ENCODE measurements around the gene MYH6. TPM values are rescaled to one million over a fixed set of nuclear protein-coding genes. Genes with fewer than 3 reads are reported as not detected.
"Not testable (repeated sequence)": the region's sequence is repeated elsewhere in the genome, so short reads cannot be mapped to it uniquely, and the experiment has no call there.

The MYH6 gene
- polyA plus RNA-seq, 1 donor from 2014 or later = not detected

- Mint-ChIP-seq H3K27ac (no peak overlapping the region), H3K4me3 (no peak overlapping the region), H3K27me3 (peaks cover 11% of the 10 kb centered on the region), H3K36me3 (peaks cover 5% of the 10 kb centered on the region), H3K9me3 (no peaks in the 10 kb centered on the region), H3K4me1 (peaks cover 0 to 4% (median 0%) of the 10 kb centered on the region in 3 donors)
These were observed 20.8 kb upstream of the MYH6 start for GRCh38 chr14:23428686-23429495.

DNA sequence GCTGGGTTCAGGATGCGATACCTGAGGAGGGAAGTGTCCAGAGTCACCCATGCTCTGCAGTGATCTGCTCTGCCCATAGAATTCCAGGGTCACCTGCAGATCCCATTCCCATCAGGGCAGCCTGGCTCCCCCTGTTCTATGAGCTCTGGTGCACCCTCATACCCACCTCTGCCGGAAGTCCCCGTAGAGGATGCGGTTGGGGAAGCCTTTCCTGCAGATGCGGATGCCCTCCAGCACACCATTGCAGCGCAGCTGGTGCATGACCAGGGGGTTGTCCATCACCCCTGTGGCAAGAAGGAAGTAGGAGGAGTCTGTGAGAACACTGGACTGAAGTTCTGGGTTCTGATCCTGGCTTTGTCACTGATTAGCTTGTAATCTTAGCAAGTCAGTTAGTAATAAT lies 17.7 kb upstream of the MYH6 start:
- not testable (repeated sequence) for H3K27me3 Mint-ChIP-seq

DNA sequence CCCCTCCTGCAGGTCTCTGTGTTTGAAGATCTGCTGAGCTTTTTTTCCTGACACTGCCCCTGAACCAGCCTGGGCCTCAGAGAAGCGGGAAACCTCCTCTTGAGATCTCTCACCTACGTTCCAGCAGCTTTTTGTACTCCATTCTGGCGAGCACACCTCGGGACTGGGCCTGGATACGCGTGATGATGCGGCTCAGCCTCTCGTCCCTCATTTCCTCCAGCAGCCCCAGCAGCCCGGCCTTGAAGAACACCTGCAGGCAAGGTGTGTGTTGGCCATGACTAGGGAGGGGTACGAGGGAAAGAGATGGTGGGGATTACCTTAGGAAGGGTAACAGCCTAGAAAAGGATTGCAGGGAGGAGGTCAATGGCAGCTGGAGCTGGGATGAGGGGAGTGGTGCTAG lies 17.1 kb upstream of the MYH6 start:
- H3K4me3 Mint-ChIP-seq = no peak overlapping the region
- H3K4me1 Mint-ChIP-seq = peaks cover 0 to 3% (median 0%) of the 10 kb centered on the region in 3 donors
- no peaks in the 10 kb centered on the region for H3K36me3 Mint-ChIP-seq
- H3K27ac Mint-ChIP-seq = no peak overlapping the region
- H3K9me3 Mint-ChIP-seq = no peaks in the 10 kb centered on the region
- peaks cover 6% of the 10 kb centered on the region for H3K27me3 Mint-ChIP-seq

More for the DNA sequence above, 17.7 kb upstream of the MYH6 start:
- H3K9me3 Mint-ChIP-seq, H3K36me3 Mint-ChIP-seq, H3K27ac Mint-ChIP-seq, H3K4me1 Mint-ChIP-seq: not testable (repeated sequence)
- peak overlapping the region in 1 of 4 donors; percentile 28 for H3K4me3 Mint-ChIP-seq

DNA sequence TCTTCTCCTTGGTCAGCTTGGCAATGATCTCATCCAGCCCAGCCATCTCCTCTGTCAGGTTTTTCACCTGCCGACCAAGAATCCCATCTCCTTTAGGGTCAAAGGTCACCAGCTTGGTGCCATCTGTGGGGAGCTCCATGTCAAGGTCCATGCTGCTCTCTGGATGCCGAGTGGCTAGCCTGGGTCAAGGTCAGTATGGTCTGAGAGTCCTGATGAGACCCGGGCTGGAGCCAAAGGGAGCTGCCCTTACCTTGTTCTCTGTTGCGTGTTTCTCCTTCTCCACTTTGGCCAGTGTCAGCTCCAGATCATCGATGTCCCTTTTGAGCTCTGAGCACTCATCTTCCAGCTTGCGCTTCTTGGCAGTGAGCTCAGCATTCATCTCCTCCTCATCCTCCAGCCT lies 15.6 kb upstream of the MYH6 start:
- Mint-ChIP-seq H3K4me3 (peak overlapping the region in 1 of 4 donors; percentile 17), H3K27ac (peak overlapping the region in 1 of 3 donors; percentile 53), H3K36me3 (no peaks in the 10 kb centered on the region), H3K27me3 (peaks cover 11% of the 10 kb centered on the region), H3K4me1 (peaks cover 0 to 3% (median 0%) of the 10 kb centered on the region in 3 donors), H3K9me3 (no peaks in the 10 kb centered on the region)

DNA sequence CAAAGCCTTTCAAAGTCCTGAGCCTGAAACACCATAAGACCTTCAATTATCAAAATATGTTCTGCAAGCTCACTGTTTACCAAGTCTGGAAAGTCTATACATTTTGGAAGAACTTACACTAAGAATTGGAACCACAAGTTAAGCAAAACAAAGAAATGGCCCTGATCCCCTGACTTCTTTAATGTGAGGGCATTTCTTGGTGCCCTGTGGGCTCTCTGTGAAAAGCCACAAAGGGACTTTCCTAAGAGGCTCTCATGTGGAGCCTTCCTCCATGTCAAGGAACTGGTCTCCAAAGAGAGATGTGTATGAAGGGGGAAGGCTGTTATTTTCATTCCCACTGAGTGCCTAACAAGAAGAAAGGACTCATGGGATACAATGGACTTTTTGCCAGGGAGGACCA lies 13.5 kb upstream of the MYH6 start:
- Mint-ChIP-seq H3K4me3 (no peak overlapping the region), H3K27ac (no peak overlapping the region), H3K9me3 (no peaks in the 10 kb centered on the region)

DNA sequence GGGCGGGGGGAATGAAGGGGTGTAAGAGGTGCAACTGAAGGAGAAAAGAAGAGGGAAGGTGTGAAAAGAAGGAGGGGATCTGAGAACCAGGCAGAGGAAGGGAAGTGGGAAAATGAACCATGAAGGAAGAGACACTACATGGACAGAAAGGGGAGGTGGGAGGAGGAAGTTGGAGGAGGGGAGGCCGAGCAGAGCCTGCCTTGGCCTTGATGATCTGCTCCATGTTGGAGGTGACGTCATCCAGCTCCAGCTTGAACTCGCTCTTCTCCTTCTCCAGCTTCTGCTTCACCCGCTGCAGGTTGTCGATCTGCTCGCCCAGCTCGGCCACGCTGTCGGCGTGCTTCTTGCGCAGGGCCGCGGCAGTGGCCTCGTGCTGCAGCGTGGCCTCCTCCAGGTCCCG lies 11.6 kb upstream of the MYH6 start:
- not testable (repeated sequence) for H3K27ac Mint-ChIP-seq, H3K4me3 Mint-ChIP-seq, H3K4me1 Mint-ChIP-seq, H3K36me3 Mint-ChIP-seq, H3K9me3 Mint-ChIP-seq
- peaks cover 20% of the 10 kb centered on the region for H3K27me3 Mint-ChIP-seq

More for the DNA sequence above, 13.5 kb upstream of the MYH6 start:
- Mint-ChIP-seq H3K27me3 (peaks cover 17% of the 10 kb centered on the region), H3K4me1 (peaks cover 0 to 4% (median 0%) of the 10 kb centered on the region in 3 donors), H3K36me3 (no peaks in the 10 kb centered on the region)

- no peaks in the 10 kb centered on the region for H3K36me3 Mint-ChIP-seq
- peaks cover 0 to 1% (median 0%) of the 10 kb centered on the region in 3 donors for H3K4me1 Mint-ChIP-seq
- peaks cover 20% of the 10 kb centered on the region for H3K27me3 Mint-ChIP-seq
- H3K9me3 Mint-ChIP-seq = peaks cover 0 to 2% (median 0%) of the 10 kb centered on the region in 3 donors
- H3K27ac Mint-ChIP-seq = no peak overlapping the region
- H3K4me3 Mint-ChIP-seq = no peak overlapping the region
These were observed 9.9 kb upstream of the MYH6 start for GRCh38 chr14:23418021-23418420.

GRCh38 chr14:23417269-23417668 lies 9.2 kb upstream of the MYH6 start:
- H3K36me3 Mint-ChIP-seq, H3K27ac Mint-ChIP-seq, H3K9me3 Mint-ChIP-seq, H3K4me3 Mint-ChIP-seq, H3K4me1 Mint-ChIP-seq: not testable (repeated sequence)
- peaks cover 20% of the 10 kb centered on the region for H3K27me3 Mint-ChIP-seq

DNA sequence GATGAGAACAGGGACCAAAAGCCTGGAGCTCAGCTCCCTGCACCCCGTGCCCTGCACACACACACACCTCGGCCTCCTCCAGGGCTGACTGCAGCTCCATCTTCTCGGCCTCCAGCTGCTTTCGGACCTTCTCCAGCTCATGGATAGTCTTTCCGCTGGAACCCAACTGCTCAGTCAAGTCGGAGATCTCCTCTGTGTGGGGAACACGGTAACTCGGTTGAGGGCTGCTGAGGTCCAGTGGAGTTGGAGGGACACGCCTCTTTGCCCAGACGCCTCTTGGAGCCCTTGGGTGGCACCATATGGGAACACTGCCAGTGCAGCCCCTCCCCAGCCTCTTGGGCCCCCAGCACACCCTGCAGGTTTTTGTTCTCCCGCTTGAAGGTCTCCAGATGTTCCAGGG lies 8.7 kb upstream of the MYH6 start:
- peaks cover 0 to 2% (median 0%) of the 10 kb centered on the region in 3 donors for H3K9me3 Mint-ChIP-seq
- H3K27me3 Mint-ChIP-seq = peaks cover 21% of the 10 kb centered on the region
- H3K27ac Mint-ChIP-seq = no peak overlapping the region
- H3K36me3 Mint-ChIP-seq = no peaks in the 10 kb centered on the region
- no peak overlapping the region for H3K4me3 Mint-ChIP-seq
- H3K4me1 Mint-ChIP-seq = peaks cover 0 to 1% (median 0%) of the 10 kb centered on the region in 3 donors

- Mint-ChIP-seq H3K27ac (no peak overlapping the region), H3K4me3 (peak overlapping the region in 1 of 4 donors; percentile 75), H3K4me1 (peaks cover 0 to 1% (median 0%) of the 10 kb centered on the region in 3 donors), H3K36me3 (no peaks in the 10 kb centered on the region), H3K9me3 (peaks cover 0 to 2% (median 0%) of the 10 kb centered on the region in 3 donors), H3K27me3 (peaks cover 27% of the 10 kb centered on the region)
These were observed 8.0 kb upstream of the MYH6 start for GRCh38 chr14:23415821-23416778.

GRCh38 chr14:23414906-23415820 lies 7.1 kb upstream of the MYH6 start:
- peak overlapping the region in 1 of 3 donors; percentile 36 for H3K27ac Mint-ChIP-seq
- H3K4me3 Mint-ChIP-seq = no peak overlapping the region
- peaks cover 32% of the 10 kb centered on the region for H3K27me3 Mint-ChIP-seq
- peaks cover 3% of the 10 kb centered on the region for H3K36me3 Mint-ChIP-seq
- H3K4me1 Mint-ChIP-seq = peaks cover 0 to 1% (median 0%) of the 10 kb centered on the region in 3 donors
- peaks cover 0 to 2% (median 0%) of the 10 kb centered on the region in 3 donors for H3K9me3 Mint-ChIP-seq

- Mint-ChIP-seq H3K27ac (no peak overlapping the region), H3K9me3 (peaks cover 0 to 2% (median 0%) of the 10 kb centered on the region in 3 donors), H3K27me3 (peaks cover 28% of the 10 kb centered on the region), H3K36me3 (peaks cover 3% of the 10 kb centered on the region), H3K4me3 (no peak overlapping the region), H3K4me1 (peaks cover 0 to 1% (median 0%) of the 10 kb centered on the region in 3 donors)
These were observed 6.2 kb upstream of the MYH6 start for GRCh38 chr14:23414254-23414653.

DNA sequence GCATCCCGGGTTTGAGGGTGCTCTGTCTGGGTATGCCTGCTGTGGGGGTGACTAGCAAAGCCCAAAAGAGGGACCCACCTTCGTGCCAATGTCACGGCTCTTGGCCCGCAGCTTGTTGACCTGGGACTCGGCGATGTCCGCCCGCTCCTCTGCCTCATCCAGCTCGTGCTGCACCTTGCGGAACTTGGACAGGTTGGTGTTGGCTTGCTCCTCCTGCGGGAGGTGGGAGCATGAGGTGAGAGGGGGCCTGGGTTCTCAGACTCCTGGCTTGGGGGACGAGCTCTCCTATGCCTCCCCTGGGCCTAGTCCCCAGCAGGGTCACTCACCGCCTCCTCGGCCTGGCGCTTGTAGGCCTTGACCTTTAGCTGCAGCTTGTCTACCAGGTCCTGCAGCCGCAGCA lies 5.6 kb upstream of the MYH6 start:
- peaks cover 0 to 2% (median 0%) of the 10 kb centered on the region in 3 donors for H3K9me3 Mint-ChIP-seq
- H3K36me3 Mint-ChIP-seq = peaks cover 3% of the 10 kb centered on the region
- peaks cover 29% of the 10 kb centered on the region for H3K27me3 Mint-ChIP-seq
- H3K27ac Mint-ChIP-seq = no peak overlapping the region
- H3K4me3 Mint-ChIP-seq = peak overlapping the region in 1 of 4 donors; percentile 68
- H3K4me1 Mint-ChIP-seq = peaks cover 0 to 1% (median 0%) of the 10 kb centered on the region in 3 donors
